GM12878 (cell line): ENCODE results near the gene YWHAQ. TPM values are rescaled to one million over a fixed set of nuclear protein-coding genes. Genes with fewer than 3 reads are reported as not detected.
"Not testable (repeated sequence)": the region's sequence is repeated elsewhere in the genome, so short reads cannot be mapped to it uniquely, and the experiment has no call there.

Experiments
- ATAC-seq: fragments of 200-7000 bp; cut with Tn5 transposase; 3 replicates; pipeline ENCODE4 v1.9.1; 2020; ENCODE audit warnings: mild to moderate bottlenecking, moderate library complexity
- BruUV-seq: library from RNA; stranded (reverse); fragments of 400-500 nt; replicated peaks from 2 replicates; lab custom pipeline; 2021; lab: Mats Ljungman, UMichigan
- CTCF ChIA-PET: fragments of 300-600 bp; sonication (Branson Sonifier 250); formaldehyde crosslinking; extraction: SDS; loops from one replicate; lab custom pipeline; 2021; ENCODE audit warnings: inconsistent platforms; lab: Yijun Ruan, JAX
- POLR2A ChIA-PET: fragments of 350-600 bp; formaldehyde crosslinking; extraction: SDS; loops from one replicate; lab custom pipeline; 2021; ENCODE audit warnings: inconsistent platforms; lab: Charles Lee
- RAD21 ChIA-PET: fragments of 300-600 bp; sonication (Branson Sonifier 250); formaldehyde crosslinking; loops from one replicate; lab custom pipeline; 2023; ENCODE audit warnings: antibody characterized with exemption; ENCODE audit not compliant: unreplicated experiment; lab: Charles Lee
- SMC1A ChIA-PET: fragments of 300-600 bp; sonication (Branson Sonifier 250); formaldehyde crosslinking; loops from one replicate; lab custom pipeline; 2023; ENCODE audit not compliant: unreplicated experiment, uncharacterized antibody; lab: Charles Lee
- DNase-seq: peaks from one replicate; pipeline ENCODE4 v3.0.0-alpha.2; 2011; ENCODE audit warnings: low read depth, low spot score
- FAIRE-seq: peaks from 3 replicates; lab custom pipeline; 2011; peaks lifted over from hg19 to GRCh38; lab: Jason Lieb, UNC
- H2AFZ ChIP-seq: 2 replicates; pipeline ENCODE4 v1.6.0; 2011; ENCODE audit warnings: low read depth, low read length, control low read depth; ENCODE audit not compliant: control insufficient read depth
- H3K27ac ChIP-seq: 2 replicates; pipeline ENCODE4 v1.5.1; 2011; ENCODE audit warnings: control low read depth; ENCODE audit not compliant: control insufficient read depth, insufficient read depth
- H3K27me3 ChIP-seq, 2 experiments: replicated peaks in 1 of 2; 2 replicates each; pipeline versions ENCODE4 v1.6.0 to v1.6.1; 2011; ENCODE audit warnings: low read length in 1 of 2; ENCODE audit not compliant: control insufficient read depth in 2 of 2, insufficient read depth in 2 of 2
- H3K36me3 ChIP-seq, 2 experiments: 2 replicates each; pipeline ENCODE4 v1.5.1; 2011; ENCODE audit warnings: low read length in 1 of 2; ENCODE audit not compliant: control insufficient read depth in 2 of 2, insufficient read depth in 2 of 2
- H3K4me1 ChIP-seq: 2 replicates; pipeline ENCODE4 v1.6.1; 2011; ENCODE audit warnings: mild to moderate bottlenecking, low read length, moderate library complexity, mixed read lengths; ENCODE audit not compliant: control insufficient read depth, insufficient read depth
- H3K4me2 ChIP-seq: 2 replicates; pipeline ENCODE4 v1.6.0; 2011; ENCODE audit warnings: control low read depth; ENCODE audit not compliant: control insufficient read depth, insufficient read depth
- H3K4me3 ChIP-seq: fragments of 200-600 bp; sonication (generic); 2 replicates; pipeline ENCODE4 v1.5.1; 2016
- H3K79me2 ChIP-seq: 2 replicates; pipeline ENCODE4 v1.6.0; 2011; ENCODE audit warnings: low read length; ENCODE audit not compliant: control insufficient read depth, insufficient read depth
- H3K9ac ChIP-seq: 2 replicates; pipeline ENCODE4 v1.8.0; 2011; ENCODE audit warnings: low read length, control low read depth, mixed read lengths; ENCODE audit not compliant: control insufficient read depth, insufficient read depth
- H3K9me3 ChIP-seq: replicated peaks from 3 replicates; pipeline ENCODE4 v1.5.1; 2011; ENCODE audit warnings: mild to moderate bottlenecking, low read length; ENCODE audit not compliant: control insufficient read depth, insufficient read depth
- H4K20me1 ChIP-seq: 2 replicates; pipeline ENCODE4 v1.6.0; 2011; ENCODE audit not compliant: control insufficient read depth, insufficient read depth
- HDAC6 ChIP-seq: fragments of 200-600 bp; sonication (generic); IDR thresholded peaks from one replicate; pipeline ENCODE4 v1.8.0; 2017; ENCODE audit warnings: antibody characterized with exemption; ENCODE audit not compliant: unreplicated experiment
- JUNB ChIP-seq: IDR thresholded peaks from 2 replicates; pipeline ENCODE4 v1.6.1; 2016; ENCODE audit warnings: antibody characterized with exemption, mild to moderate bottlenecking
- NFXL1 ChIP-seq: fragments of 450-650 bp; IDR thresholded peaks from 2 replicates; pipeline ENCODE4 v1.6.1; 2017; ENCODE audit warnings: antibody characterized with exemption, mild to moderate bottlenecking, borderline replicate concordance
- PAX8 ChIP-seq: fragments of 450-650 bp; IDR thresholded peaks from 2 replicates; pipeline ENCODE4 v1.6.1; 2017; ENCODE audit warnings: mild to moderate bottlenecking, moderate library complexity
- REST ChIP-seq: IDR thresholded peaks from 2 replicates; pipeline ENCODE4 v1.6.1; 2012; ENCODE audit warnings: mild to moderate bottlenecking, low read depth, low read length
- SIX5 ChIP-seq: IDR thresholded peaks from 2 replicates; pipeline ENCODE4 v1.6.1; 2011; ENCODE audit warnings: mild to moderate bottlenecking, low read depth, low read length, moderate library complexity; ENCODE audit not compliant: severe bottlenecking
- SKIL ChIP-seq: fragments of 450-650 bp; IDR thresholded peaks from 2 replicates; pipeline ENCODE4 v1.6.1; 2017; ENCODE audit warnings: mild to moderate bottlenecking, low read depth, inconsistent platforms; ENCODE audit not compliant: poor library complexity, severe bottlenecking
- SP1 ChIP-seq: IDR thresholded peaks from one replicate; pipeline ENCODE4 v1.6.1; 2011; ENCODE audit warnings: low read depth, low read length
- TARDBP ChIP-seq: IDR thresholded peaks from 2 replicates; pipeline ENCODE4 v1.6.1; 2016; ENCODE audit warnings: borderline replicate concordance
- TCF3 ChIP-seq: IDR thresholded peaks from 2 replicates; pipeline ENCODE4 v1.6.1; 2012; ENCODE audit warnings: low read depth, mild to moderate bottlenecking, low read length, borderline replicate concordance; ENCODE audit not compliant: insufficient read depth
- ZBTB4 ChIP-seq: fragments of 450-650 bp; formaldehyde crosslinking; IDR thresholded peaks from 2 replicates; pipeline ENCODE4 v1.4.0; 2022; ENCODE audit warnings: mild to moderate bottlenecking, moderate library complexity
- WGBS: methylation state at CpG from one replicate; pipeline ENCODE4 v1.1.6; 2016; ENCODE audit warnings: low lambda C conversion rate; ENCODE audit not compliant: insufficient replicate concordance, insufficient coverage; ENCODE audit errors: missing lambda C conversion rate; 5-methylcytosine and 5-hydroxymethylcytosine counted together
- in situ Hi-C: fragments of 300-500 bp; cut with MboI; formaldehyde crosslinking; loops from 9 replicates; pipeline ENCODE4 v1.14.3; 2018; ENCODE audit warnings: mixed read lengths
- intact Hi-C: fragments of 100-400 bp; cut with micrococcal nuclease; formaldehyde crosslinking; loops from one replicate; pipeline ENCODE4 v1.14.2; 2022; ENCODE audit not compliant: unreplicated experiment
- polyA plus RNA-seq, 11 experiments: library from polyadenylated mRNA; depleted of rRNA in 4 of 11; unstranded in 6 of 11; stranded (reverse) in 5 of 11; fragments of >200 nt; fragmentation: Nextera tagmentation in 4 of 11; fragmentation: Illumina TruSeq in 1 of 11; extraction: Ambion mirVana in 4 of 11; extraction: Trizol in 1 of 11; gene quantifications; 1 replicate in 1 of 11; 2 replicates in 10 of 11; pipeline versions ENCODE4 v1.2.1 to v1.2.3, GENCODE V29; 2011 to 2016; ENCODE audit warnings: inconsistent platforms in 2 of 11, missing spikeins in 2 of 11, low read depth in 1 of 11
- total RNA-seq, 4 experiments: library from RNA; depleted of rRNA in 3 of 4; stranded (reverse); fragments of >200 nt in 3 of 4; fragmentation: Illumina TruSeq in 1 of 4; extraction: Trizol in 1 of 4; gene quantifications; 2 replicates each; pipeline versions ENCODE4 v1.2.1 to v1.2.3, GENCODE V29; 2013 to 2021
- TF ChIP-seq, protein P1 (sequence below), 3 experiments: IDR thresholded peaks in 2 of 3; conservative IDR thresholded peaks in 1 of 3; 2 replicates each; pipeline ENCODE4 v1.5.1; 2011; ENCODE audit warnings: low read depth in 3 of 3, low read length in 3 of 3, mild to moderate bottlenecking in 3 of 3, control low read depth in 2 of 3, moderate library complexity in 2 of 3, inconsistent platforms in 1 of 3, mixed read lengths in 1 of 3; ENCODE audit not compliant: control insufficient read depth in 2 of 3, insufficient read depth in 1 of 3; ENCODE audit errors: extremely low read depth in 1 of 3

YWHAQ gene
- total and polyA plus RNA-seq, 10 of the 15 experiments (the other 5 are each of a cell fraction or from before 2014, with no cell fraction given), result 63.0 to 515 (median 219) TPM

GRCh38 chr2:9623151-9623550 is 7.6 kb downstream of the YWHAQ start (continued):
- TF ChIP-seq REST (no peak), SKIL (no peak), NFXL1 (no peak), SP1 (no peak), SIX5 (no peak), HDAC6 (no peak), PAX8 (no peak), JUNB (no peak), TCF3 (no peak), ZBTB4 (no peak), TARDBP (no peak)
- TF ChIP-seq, protein P1, sequence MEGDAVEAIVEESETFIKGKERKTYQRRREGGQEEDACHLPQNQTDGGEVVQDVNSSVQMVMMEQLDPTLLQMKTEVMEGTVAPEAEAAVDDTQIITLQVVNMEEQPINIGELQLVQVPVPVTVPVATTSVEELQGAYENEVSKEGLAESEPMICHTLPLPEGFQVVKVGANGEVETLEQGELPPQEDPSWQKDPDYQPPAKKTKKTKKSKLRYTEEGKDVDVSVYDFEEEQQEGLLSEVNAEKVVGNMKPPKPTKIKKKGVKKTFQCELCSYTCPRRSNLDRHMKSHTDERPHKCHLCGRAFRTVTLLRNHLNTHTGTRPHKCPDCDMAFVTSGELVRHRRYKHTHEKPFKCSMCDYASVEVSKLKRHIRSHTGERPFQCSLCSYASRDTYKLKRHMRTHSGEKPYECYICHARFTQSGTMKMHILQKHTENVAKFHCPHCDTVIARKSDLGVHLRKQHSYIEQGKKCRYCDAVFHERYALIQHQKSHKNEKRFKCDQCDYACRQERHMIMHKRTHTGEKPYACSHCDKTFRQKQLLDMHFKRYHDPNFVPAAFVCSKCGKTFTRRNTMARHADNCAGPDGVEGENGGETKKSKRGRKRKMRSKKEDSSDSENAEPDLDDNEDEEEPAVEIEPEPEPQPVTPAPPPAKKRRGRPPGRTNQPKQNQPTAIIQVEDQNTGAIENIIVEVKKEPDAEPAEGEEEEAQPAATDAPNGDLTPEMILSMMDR (IDR thresholded peaks at IDR 0.05 in 2 of 3, conservative IDR thresholded peaks at IDR 0.05 in 1 of 3; ENCODE audit: control insufficient read depth in 2 of 3, extremely low read depth in 1 of 3, insufficient read depth in 1 of 3, low read depth in 3 of 3, low read length in 3 of 3), result no peak

DNA sequence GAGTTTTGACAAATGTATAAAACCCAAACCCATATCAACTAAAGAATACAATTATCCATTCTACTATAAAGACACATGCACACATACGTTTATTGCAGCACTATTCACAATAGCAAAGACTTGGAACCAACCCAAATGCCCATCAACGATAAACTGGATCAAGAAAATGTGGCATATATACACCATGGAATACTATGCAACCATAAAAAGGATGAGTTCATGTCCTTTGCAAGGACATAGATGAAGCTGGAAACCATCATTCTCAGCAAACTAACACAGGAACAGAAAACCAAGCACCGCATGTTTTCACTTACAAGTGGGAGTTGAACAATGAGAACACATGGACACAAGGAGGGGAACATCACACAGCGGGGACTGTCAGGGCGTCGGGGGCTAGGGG is 9.1 kb downstream of the YWHAQ start:
- H3K4me3 ChIP-seq, in situ Hi-C loops, H3K4me1 ChIP-seq, intact Hi-C loops, H2AFZ ChIP-seq, CTCF ChIA-PET, H3K9me3 ChIP-seq, BruUV-seq, H3K27me3 ChIP-seq, H3K36me3 ChIP-seq, H3K27ac ChIP-seq, H3K4me2 ChIP-seq, DNase-seq, FAIRE-seq, H3K9ac ChIP-seq, POLR2A ChIA-PET, ATAC-seq, H4K20me1 ChIP-seq: not testable (repeated sequence)
- RAD21 ChIA-PET, result interaction anchor here (1.0 to 3.4 kb wide), 3 partner anchors 9 to 16 kb away, joined by 3 to 18 read pairs (median 11); partner anchors contain the start of gene YWHAQ
- WGBS, result 97% methylated on average over 6 of the region's 6 CpGs
- H3K79me2 ChIP-seq, result peaks cover 84% of the 10 kb centered on the region
- SMC1A ChIA-PET, result interaction anchor here (0.5 kb wide), 1 partner anchor 35 kb away, joined by 3 read pairs; no protein-coding TSS in a partner anchor
